DMS114 treated with DMSO at 0.1 percent for 48 hours (cell line): Measurements from ENCODE around the gene SHLD1.

ENCODE experiments used
- DNase-seq: peaks from one replicate; lab custom pipeline; 2025; ENCODE audit not compliant: unreplicated experiment; lab: John Stamatoyannopoulos, UW

The SHLD1 gene

GRCh38 chr20:5886788-5887187, 136.6 kb downstream of the SHLD1 start:
- no peak for DNase-seq

GRCh38 chr20:5887386-5887785, 137.2 kb downstream of the SHLD1 start:
- DNase-seq: no peak

- DNase-seq: no peak
Measured at GRCh38 chr20:5888041-5888440, 137.8 kb downstream of the SHLD1 start.

- DNase-seq: no peak
Measured at GRCh38 chr20:5890773-5891441, 140.7 kb downstream of the SHLD1 start.

- DNase-seq: no peak
Measured at GRCh38 chr20:5893052-5893451, 142.9 kb downstream of the SHLD1 start.

GRCh38 chr20:5893621-5894020, 143.4 kb downstream of the SHLD1 start:
- no peak for DNase-seq

GRCh38 chr20:5895626-5896025, 145.4 kb downstream of the SHLD1 start:
- no peak for DNase-seq

GRCh38 chr20:5899444-5899843, 149.2 kb downstream of the SHLD1 start:
- no peak for DNase-seq

GRCh38 chr20:5900908-5901307, 150.7 kb downstream of the SHLD1 start:
- no peak for DNase-seq

GRCh38 chr20:5908981-5909380, 158.8 kb downstream of the SHLD1 start:
- no peak for DNase-seq

GRCh38 chr20:5910186-5910585, 160.0 kb downstream of the SHLD1 start:
- DNase-seq: no peak

GRCh38 chr20:5913166-5913565, 163.0 kb downstream of the SHLD1 start:
- no peak for DNase-seq
